ENCODE data around the gene ZNF853.

GRCh38 chr7:6652446-6653011 is 37.1 kb downstream of the ZNF853 start:
- TF ChIP-seq, protein P1, sequence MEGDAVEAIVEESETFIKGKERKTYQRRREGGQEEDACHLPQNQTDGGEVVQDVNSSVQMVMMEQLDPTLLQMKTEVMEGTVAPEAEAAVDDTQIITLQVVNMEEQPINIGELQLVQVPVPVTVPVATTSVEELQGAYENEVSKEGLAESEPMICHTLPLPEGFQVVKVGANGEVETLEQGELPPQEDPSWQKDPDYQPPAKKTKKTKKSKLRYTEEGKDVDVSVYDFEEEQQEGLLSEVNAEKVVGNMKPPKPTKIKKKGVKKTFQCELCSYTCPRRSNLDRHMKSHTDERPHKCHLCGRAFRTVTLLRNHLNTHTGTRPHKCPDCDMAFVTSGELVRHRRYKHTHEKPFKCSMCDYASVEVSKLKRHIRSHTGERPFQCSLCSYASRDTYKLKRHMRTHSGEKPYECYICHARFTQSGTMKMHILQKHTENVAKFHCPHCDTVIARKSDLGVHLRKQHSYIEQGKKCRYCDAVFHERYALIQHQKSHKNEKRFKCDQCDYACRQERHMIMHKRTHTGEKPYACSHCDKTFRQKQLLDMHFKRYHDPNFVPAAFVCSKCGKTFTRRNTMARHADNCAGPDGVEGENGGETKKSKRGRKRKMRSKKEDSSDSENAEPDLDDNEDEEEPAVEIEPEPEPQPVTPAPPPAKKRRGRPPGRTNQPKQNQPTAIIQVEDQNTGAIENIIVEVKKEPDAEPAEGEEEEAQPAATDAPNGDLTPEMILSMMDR (optimal IDR thresholded peaks at IDR 0.05 in 1 of 3, IDR thresholded peaks at IDR 0.05 in 1 of 3, conservative IDR thresholded peaks at IDR 0.05 in 1 of 3; ENCODE audit: extremely low read depth in 1 of 3, insufficient read depth in 2 of 3, low read length in 3 of 3): no peak
- TF ChIP-seq EZH2 (IDR thresholded peaks at IDR 0.05; ENCODE audit: low read length): no peak
